Prostate gland (tissue), 2 donors: ENCODE measurements around the gene ACLY. TPM values are rescaled to one million over a fixed set of nuclear protein-coding genes. Genes with fewer than 3 reads are reported as not detected.
"Not testable (repeated sequence)": the region's sequence is repeated elsewhere in the genome, so short reads cannot be mapped to it uniquely, and the experiment has no call there.

Experiments used
- DNase-seq: peaks from one replicate; pipeline ENCODE4 v3.0.0-alpha.2; 2019; ENCODE audit warnings: low spot score
- H3K27ac ChIP-seq, 2 donors: fragments of 200-600 bp; sonication (generic); 2 replicates each; pipeline ENCODE4 v1.5.1; 2017 to 2019
- H3K27me3 ChIP-seq: fragments of 200-600 bp; sonication (generic); replicated peaks from 2 replicates; pipeline ENCODE4 v1.5.1; 2019; ENCODE audit not compliant: insufficient read depth
- H3K36me3 ChIP-seq, 2 donors: fragments of 200-600 bp; sonication (generic); 1 replicate in 1 of 2; 2 replicates in 1 of 2; pipeline versions ENCODE4 v1.5.1 to v1.8.1; 2017 to 2019
- H3K4me1 ChIP-seq: fragments of 200-600 bp; sonication (generic); replicated peaks from 2 replicates; pipeline ENCODE4 v1.5.1; 2019
- H3K4me3 ChIP-seq, 2 donors: fragments of 200-600 bp; sonication (generic); 2 replicates each; pipeline ENCODE4 v1.5.1; 2017 to 2019
- H3K9me3 ChIP-seq: fragments of 200-600 bp; sonication (generic); 2 replicates; pipeline ENCODE4 v1.5.1; 2017
- POLR2A ChIP-seq: fragments of 450-650 bp; IDR thresholded peaks from one replicate; pipeline ENCODE4 v1.6.1; 2016; ENCODE audit warnings: antibody characterized with exemption, mild to moderate bottlenecking
- POLR2AphosphoS5 ChIP-seq: sonication (generic); formaldehyde crosslinking; IDR thresholded peaks from one replicate; pipeline ENCODE4 v1.6.1; 2017; ENCODE audit warnings: antibody characterized with exemption
- WGBS: methylation state at CpG from one replicate; pipeline ENCODE4 v1.1.5; 2018; 5-methylcytosine and 5-hydroxymethylcytosine counted together
- intact Hi-C: fragments of 100-400 bp; cut with DNase I; formaldehyde crosslinking; loops from one replicate; pipeline ENCODE4 v1.14.2; 2022
- total RNA-seq, 2 donors: library from RNA; depleted of rRNA; stranded (reverse); fragments of >200 nt; gene quantifications; one replicate each; pipeline ENCODE4 v1.1.0, GENCODE V29; 2016
- TF ChIP-seq, protein P1 (sequence below), 4 experiments: fragments of 200-600 bp in 2 of 4; fragments of 450-650 bp in 2 of 4; sonication (generic) in 2 of 4; IDR thresholded peaks; 1 replicate in 3 of 4; 2 replicates in 1 of 4; pipeline ENCODE4 v1.5.1; 2016 to 2019; ENCODE audit warnings: antibody characterized with exemption in 4 of 4, mild to moderate bottlenecking in 2 of 4, moderate library complexity in 2 of 4

The ACLY gene
- total RNA-seq, 2 donors from 2014 or later, result 114 to 203 TPM

DNA sequence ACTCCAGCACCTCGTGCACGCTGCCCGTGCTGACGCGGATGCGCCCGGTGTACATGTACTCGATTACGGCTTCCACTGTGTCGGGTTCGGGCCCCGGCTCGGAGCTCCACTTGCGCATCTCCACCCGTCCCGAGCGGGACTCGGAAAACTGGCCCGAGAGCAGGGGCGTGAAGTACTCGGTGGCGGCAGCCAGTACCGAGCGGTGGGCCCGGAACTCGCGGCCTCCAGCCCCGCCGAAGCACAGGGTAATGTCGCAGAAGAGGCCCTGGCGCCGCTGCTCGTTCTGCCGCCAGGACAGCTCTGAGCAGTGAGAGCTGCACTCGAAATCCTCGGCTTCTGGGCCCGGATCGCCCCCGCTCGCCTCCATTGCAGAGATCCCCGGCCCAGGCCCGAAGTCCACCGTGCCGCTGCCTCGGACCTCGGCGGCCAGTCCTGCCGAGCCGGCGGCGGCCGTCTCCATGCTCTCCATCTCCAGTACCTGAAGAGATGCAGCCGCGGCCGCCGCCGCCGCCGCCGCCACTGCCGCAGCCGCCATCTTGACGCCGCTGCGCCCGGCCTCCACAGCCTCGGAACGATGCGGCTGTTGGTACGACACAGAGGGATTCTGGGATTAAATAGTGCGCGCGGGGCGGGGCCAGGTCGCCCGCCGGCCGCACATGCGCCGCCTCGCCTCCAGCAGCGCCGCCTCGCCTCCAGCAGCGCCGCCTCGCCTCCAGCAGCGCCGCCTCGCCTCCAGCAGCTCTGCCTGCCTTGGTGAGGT lies 53.7 kb downstream of the ACLY start, which contains the start of gene KLHL11:
KLHL11 (minus strand) TSS at position 588 of the 760 bp plus-strand sequence; CDS start at position 535, 53 bp downstream.
- under 1% methylated on average over 30 of the region's 90 CpGs for WGBS
- Histone ChIP-seq H3K27me3 (no peaks in the 10 kb centered on the region), H3K4me3 (peak within 1 kb of the TSS; percentile 83 to 99), H3K27ac (peak within 1 kb of the TSS; percentile 83 to 90), H3K4me1 (peaks cover 9% of the 10 kb centered on the region), H3K9me3 (no peaks in the 10 kb centered on the region), H3K36me3 (no peaks in the 10 kb centered on the region)
- peak; percentile 87 for TF ChIP-seq POLR2A
- TF ChIP-seq POLR2AphosphoS5, result peak; percentile 78
- TF ChIP-seq, protein P1, sequence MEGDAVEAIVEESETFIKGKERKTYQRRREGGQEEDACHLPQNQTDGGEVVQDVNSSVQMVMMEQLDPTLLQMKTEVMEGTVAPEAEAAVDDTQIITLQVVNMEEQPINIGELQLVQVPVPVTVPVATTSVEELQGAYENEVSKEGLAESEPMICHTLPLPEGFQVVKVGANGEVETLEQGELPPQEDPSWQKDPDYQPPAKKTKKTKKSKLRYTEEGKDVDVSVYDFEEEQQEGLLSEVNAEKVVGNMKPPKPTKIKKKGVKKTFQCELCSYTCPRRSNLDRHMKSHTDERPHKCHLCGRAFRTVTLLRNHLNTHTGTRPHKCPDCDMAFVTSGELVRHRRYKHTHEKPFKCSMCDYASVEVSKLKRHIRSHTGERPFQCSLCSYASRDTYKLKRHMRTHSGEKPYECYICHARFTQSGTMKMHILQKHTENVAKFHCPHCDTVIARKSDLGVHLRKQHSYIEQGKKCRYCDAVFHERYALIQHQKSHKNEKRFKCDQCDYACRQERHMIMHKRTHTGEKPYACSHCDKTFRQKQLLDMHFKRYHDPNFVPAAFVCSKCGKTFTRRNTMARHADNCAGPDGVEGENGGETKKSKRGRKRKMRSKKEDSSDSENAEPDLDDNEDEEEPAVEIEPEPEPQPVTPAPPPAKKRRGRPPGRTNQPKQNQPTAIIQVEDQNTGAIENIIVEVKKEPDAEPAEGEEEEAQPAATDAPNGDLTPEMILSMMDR (IDR thresholded peaks at IDR 0.05), result peak in 2 of 4 experiments; percentile 16 to 33
- intact Hi-C loops, result no loop called here
- DNase-seq, result peak; percentile 89

DNA sequence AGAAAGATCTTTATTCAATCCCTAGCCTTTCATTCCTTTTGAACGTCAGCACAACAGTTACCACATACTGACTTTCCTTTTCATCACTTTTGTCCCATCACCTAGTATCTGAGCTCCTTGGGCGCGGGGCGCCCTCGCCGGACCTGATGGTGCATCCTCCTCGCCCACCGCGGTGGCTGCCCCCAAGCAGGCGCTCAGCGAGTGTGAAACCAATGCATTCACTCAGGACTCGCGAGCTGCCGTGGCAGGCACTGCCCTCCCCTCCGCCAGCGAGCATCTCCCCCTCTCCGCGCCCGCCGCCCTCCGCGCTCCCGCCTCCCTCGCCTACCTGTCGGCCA lies 54.3 kb downstream of the ACLY start:
- TF ChIP-seq, protein P1 (IDR thresholded peaks at IDR 0.05), result no peak
- TF ChIP-seq POLR2A, result no peak
- no peak for TF ChIP-seq POLR2AphosphoS5
- Histone ChIP-seq H3K4me1 (peaks cover 6% of the 10 kb centered on the region), H3K36me3 (no peaks in the 10 kb centered on the region), H3K27ac (peak overlapping the region; percentile 83 to 90), H3K4me3 (peak overlapping the region; percentile 83 to 99), H3K27me3 (no peaks in the 10 kb centered on the region), H3K9me3 (no peaks in the 10 kb centered on the region)
- under 1% methylated on average over 25 of the region's 25 CpGs for WGBS
- DNase-seq, result no peak
- intact Hi-C loops, result no loop called here

DNA sequence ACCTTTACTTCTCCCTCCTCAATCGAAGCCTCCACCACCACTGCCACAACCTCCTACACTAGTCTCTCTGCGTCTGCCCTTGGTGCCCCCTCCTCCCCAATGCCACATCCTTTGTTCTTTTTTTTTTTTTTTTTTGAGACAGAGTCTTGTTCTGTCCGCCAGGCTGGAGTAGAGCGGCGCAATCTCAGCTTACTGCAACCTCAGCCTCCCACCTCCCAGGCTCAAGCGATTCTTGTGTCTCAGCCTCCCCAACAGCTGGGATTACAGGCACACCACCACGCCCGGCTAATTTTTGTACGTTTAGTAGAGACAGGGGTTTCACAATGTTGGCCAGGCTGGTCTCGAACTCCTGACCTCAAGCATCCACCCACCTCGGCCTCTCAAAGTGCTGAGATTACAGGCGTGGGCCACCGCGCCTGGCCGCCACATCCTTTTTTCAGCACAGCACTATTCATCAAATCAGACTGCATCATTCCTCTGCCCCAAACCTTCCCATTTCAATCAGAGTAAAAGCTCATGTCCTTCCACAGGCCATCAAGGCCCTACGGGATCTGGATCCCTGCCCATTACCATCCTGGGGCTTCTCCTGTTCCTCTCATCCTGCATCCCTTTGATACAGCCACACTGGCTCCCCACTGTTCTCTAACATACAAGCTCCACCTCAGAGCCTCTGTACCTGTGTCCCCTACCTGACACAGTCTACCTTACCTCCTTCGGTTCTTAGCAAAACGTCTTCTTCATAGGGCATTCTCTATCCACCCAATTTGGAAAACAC lies 55.5 kb downstream of the ACLY start:
- Histone ChIP-seq H3K4me3 (peak overlapping the region; percentile 83 to 99), H3K36me3 (no peaks in the 10 kb centered on the region), H3K27me3 (no peaks in the 10 kb centered on the region), H3K4me1 (peaks cover 6% of the 10 kb centered on the region), H3K27ac (no peak overlapping the region), H3K9me3 (no peaks in the 10 kb centered on the region)
- 62% methylated on average over 18 of the region's 18 CpGs for WGBS
- intact Hi-C loops, result no loop called here
- DNase-seq, result no peak
- TF ChIP-seq POLR2A (no peak), POLR2AphosphoS5 (no peak)
- TF ChIP-seq, protein P1 (IDR thresholded peaks at IDR 0.05), result no peak

DNA sequence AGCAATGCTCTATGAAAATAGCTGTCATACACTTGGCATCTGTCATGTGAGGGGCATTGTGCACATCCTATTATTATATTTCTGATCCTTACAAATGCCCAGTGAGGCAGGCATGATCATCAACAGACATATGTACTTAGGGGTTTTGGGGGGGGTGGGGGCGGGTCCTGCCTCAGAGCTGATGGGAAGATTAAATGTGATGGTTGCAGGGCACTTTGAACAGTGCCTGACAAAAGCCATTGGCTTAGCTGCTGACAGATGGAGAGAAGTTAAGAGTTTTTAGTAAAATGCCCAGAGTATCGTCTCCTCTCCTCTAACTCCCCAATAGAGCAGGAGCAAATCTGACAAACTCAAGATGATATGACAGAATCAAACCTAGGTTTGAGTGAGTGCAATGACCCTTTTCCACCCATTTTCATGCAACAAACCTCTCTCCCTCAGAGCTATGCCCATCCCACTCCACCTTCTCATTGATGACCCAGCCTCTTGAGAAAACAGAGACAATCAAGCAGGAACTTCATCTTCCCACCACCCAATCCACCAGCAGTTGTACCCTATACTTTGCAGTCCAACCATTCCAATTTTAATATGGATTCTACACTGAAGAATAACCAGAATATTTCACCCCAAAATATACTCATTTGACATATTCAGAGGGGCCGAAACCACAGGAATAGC lies 58.4 kb downstream of the ACLY start:
- Histone ChIP-seq H3K27me3 (no peaks in the 10 kb centered on the region), H3K27ac (no peak overlapping the region), H3K4me1 (peaks cover 6% of the 10 kb centered on the region), H3K4me3 (no peak overlapping the region), H3K36me3 (no peaks in the 10 kb centered on the region), H3K9me3 (no peaks in the 10 kb centered on the region)
- DNase-seq, result no peak
- 69% methylated on average over 3 of the region's 3 CpGs for WGBS
- intact Hi-C loops, result no loop called here
- TF ChIP-seq POLR2A, result no peak
- no peak for TF ChIP-seq POLR2AphosphoS5

DNA sequence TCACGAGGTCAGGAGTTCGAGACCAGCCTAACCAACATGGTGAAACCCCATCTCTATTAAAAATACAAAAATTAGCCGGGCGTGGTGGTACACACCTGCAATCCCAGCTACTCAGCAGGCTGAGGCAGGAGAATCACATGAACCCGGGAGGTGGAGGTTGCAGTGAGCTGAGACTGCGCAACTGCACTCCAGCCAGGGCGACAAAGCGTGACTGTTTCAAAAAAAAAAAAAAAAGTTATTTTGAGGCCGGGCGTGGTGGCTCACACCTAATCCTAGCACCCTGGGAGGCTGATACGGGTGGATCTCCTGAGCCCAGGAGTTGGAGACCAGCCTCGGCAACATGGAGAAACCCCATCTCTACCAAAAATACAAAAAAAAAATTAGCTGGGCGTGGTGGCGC lies 67.4 kb downstream of the ACLY start:
- H3K27me3 ChIP-seq, H3K9me3 ChIP-seq, H3K27ac ChIP-seq, intact Hi-C loops, DNase-seq, H3K4me1 ChIP-seq, H3K4me3 ChIP-seq, H3K36me3 ChIP-seq: not testable (repeated sequence)
- 96% methylated on average over 14 of the region's 14 CpGs for WGBS
